NCI-H510A treated with DMSO at 0.1 percent for 48 hours (cell line): ENCODE results near the gene LAMTOR4.

Source experiments
- DNase-seq: peaks from one replicate; lab custom pipeline; 2025; lab: John Stamatoyannopoulos, UW

Gene LAMTOR4

GRCh38 chr7:100148559-100149328 is at the start of gene LAMTOR4:
Gene LAMTOR4, plus strand, starts transcription at chr7:100148918. Its CDS starts 55 bp downstream, at chr7:100148973.
- peak; percentile 94 for DNase-seq

- DNase-seq = no peak
These were observed 49.3 kb upstream of the LAMTOR4 start for GRCh38 chr7:100099452-100099851.

DNA sequence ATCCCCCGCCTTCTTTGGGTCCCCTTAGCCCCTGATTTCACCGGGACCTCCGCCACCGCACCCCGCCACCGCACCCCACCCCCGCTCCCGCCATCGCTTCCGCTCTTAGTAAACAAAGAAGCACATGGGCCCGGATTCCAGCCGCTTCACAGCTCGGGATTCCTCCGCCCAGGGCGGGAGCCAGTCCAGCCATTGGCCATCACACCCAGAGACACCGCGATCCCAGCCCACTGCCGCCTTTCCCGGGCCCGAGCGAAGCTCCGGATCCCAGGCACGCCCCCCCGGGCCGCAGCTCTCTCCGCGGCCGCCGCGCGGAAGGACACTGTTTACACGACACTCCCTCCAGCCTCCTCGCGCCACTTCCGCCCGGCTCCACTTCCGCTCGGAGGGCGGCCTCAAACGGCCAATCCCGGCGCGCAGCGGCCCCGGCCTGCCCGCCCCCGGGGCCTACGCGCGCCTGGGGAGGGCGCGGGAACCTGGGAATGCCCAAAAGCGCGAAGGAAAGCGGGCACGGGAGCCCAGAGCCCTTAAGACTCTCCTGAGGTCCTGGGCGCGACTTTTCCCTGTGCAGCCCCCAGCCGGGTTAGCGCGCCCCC is 48.2 kb upstream of the LAMTOR4 start:
- peak; percentile 75 for DNase-seq

- peak; percentile 91 for DNase-seq
These were observed 47.5 kb upstream of the LAMTOR4 start, which contains the start of the genes AP4M1 and MCM7 for GRCh38 chr7:100101016-100101862. Gene AP4M1, plus strand, starts transcription at chr7:100101643. Its CDS starts 72 bp downstream, at chr7:100101715. Gene MCM7, minus strand, starts transcription at chr7:100101397. Its CDS starts 103 bp downstream, at chr7:100101294.

- DNase-seq = no peak
These were observed 45.5 kb upstream of the LAMTOR4 start for GRCh38 chr7:100102950-100103840.

DNA sequence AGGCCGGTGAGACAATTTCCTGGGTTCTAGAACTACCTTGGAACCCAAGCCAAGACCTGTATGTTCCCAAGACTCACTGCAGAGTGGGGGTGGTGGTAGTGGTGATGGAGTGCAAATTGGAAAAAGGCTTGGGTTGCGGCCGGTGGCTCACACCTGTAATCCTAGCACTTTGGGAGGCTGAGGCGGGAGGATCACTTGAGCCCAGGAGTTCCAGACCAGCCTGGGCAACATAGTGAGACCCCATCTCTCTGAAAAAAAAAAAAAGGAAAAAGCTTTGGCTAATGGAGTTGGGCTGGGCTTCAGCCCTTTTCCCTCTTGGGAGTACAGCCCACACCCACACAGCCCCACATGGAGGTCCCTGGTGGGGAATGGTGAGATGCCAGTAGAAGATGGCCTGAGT is 43.2 kb upstream of the LAMTOR4 start:
- no peak for DNase-seq

GRCh38 chr7:100106633-100107032 is 42.1 kb upstream of the LAMTOR4 start:
- no peak for DNase-seq

- DNase-seq = no peak
These were observed 41.5 kb upstream of the LAMTOR4 start for GRCh38 chr7:100107125-100107737.

DNA sequence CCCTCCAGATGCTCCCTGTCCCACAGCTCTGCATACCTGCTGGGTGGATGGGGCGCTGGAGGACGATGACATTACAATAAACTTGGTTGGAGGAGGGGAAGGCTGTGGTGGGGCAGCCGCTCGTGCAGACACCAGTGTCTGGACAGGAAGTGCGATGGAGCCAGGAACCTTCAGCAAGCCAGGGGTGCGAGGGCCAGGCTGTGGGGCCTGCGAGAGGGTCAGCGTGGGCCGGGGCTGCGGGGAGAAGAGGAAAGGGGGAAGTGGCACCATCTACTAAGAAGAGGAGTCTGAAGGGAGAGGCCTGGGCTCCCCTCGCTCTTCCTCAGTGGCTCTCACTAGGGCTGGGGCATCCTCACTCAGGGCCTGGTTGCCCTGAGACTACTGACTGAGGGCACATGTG is 40.8 kb upstream of the LAMTOR4 start:
- no peak for DNase-seq

- DNase-seq = no peak
These were observed 39.1 kb upstream of the LAMTOR4 start for GRCh38 chr7:100109521-100110163.

DNA sequence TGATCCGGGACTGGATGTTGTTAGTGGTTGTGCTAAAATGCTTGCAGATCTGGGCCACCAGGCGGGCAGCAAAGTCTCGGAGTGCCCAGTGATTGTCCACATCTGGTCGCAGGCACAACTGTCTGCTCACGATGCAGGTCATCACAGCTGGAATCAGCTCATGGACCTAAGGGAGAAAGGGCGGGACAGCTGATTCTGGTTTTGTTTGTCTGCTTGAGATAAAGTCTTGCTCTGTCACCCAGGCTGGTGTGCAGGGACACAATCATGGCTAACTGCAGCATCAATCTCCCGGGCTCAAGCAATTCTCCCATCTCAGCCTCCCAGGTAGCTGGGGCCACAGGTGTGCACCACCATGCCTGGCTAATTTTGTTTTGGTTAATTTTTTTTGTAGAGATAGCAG is 37.6 kb upstream of the LAMTOR4 start:
- no peak for DNase-seq

DNA sequence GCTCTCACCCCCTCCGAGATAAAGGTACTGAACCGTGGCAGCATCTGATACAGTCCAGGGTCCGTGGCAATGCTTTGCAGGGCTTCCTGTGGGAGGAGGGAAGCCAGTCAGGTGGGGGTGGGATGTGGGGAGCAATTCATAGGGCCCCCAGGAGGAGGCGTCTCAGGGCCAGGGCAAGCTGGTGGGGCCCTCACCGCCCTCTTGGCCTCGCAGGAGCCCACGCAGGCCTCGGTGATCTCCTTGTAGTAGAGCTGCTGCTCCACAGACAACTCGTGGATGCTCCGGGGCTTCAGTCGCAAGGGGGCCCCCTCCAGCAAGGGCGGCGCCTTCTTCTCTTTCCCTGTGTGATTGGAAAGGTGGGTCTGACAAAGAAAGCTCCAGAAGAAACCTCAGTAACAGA is 36.8 kb upstream of the LAMTOR4 start:
- no peak for DNase-seq

DNA sequence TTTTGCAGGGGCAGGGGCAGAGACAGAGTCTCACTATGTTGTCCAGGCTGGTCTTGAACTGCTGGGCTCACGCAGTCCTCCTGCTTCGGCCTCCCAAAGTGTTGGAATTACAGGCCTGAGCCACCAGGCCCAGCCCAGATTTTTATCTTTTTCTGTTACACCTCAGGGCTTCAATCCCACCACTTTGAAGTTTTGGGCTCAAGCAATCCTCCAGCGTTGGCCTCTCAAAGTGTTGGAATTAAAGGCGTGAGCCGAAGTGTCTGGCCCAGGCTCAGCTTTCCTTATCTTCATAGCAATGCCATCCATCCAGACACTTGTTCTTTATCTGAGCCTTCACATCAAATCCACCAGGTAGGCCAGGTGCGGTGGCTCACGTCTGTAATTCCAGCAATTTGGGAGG is 33.7 kb upstream of the LAMTOR4 start:
- DNase-seq = no peak

- DNase-seq = no peak
These were observed 30.2 kb upstream of the LAMTOR4 start for GRCh38 chr7:100118388-100119071.

- peak; percentile 89 for DNase-seq
These were observed 29.4 kb upstream of the LAMTOR4 start, which contains the start of the genes CNPY4 and TAF6 for GRCh38 chr7:100119072-100119969. Gene CNPY4, plus strand, starts transcription at chr7:100119634. Its CDS starts 111 bp downstream, at chr7:100119745. Gene TAF6, minus strand, starts transcription at chr7:100119358. Its CDS starts 5,149 bp downstream, at chr7:100114209.

DNA sequence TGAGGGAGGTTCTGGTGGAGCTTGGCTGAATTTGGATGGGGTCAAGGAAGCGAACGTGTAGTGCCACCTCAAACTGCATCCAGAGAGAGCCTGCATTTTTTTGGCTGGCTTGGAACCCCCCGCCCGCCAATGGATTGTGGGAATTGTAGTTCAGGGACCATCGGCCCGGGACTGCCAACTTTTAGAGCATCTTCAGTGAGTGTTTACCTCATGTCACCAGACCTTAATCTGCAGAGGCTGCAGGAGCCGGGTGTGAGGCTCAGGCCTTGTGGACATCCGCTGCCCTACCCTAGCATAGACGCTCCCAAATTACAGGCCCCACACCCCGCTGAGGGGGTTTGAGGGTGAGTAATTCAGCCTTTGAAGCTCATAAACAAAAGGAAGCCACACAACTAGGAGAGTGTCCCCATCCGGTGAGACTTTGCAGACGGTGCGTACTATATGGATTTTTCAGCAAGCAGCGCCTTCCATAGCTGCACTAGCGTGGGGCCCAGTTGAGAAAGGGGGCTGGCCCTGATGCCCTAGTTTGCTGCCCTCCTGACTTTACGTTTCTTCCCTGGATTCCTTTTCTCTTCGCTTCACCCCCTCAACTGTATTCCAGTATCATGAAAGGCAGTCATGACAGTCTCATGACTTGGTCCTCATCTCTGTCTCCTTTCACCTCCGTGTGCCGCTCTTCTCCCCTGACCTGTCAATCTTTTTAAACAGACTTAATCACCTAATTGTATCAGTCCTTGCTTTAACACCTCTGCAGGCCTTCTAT is 28.6 kb upstream of the LAMTOR4 start:
- peak; percentile 5 for DNase-seq

DNA sequence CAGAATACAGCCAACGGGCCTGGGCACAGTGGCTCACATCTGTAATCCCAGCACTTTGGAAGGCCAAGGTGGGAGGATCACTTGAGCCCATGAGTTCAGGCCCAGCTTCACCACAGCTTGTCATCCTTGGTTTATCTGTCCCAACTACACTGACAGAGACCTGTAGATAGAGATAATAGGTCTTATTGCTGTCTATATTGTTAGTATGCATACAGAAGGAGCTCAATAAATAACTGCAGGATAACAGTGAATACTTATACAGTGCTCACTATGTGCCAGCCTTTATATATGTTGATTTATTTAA is 28.0 kb upstream of the LAMTOR4 start:
- no peak for DNase-seq

DNA sequence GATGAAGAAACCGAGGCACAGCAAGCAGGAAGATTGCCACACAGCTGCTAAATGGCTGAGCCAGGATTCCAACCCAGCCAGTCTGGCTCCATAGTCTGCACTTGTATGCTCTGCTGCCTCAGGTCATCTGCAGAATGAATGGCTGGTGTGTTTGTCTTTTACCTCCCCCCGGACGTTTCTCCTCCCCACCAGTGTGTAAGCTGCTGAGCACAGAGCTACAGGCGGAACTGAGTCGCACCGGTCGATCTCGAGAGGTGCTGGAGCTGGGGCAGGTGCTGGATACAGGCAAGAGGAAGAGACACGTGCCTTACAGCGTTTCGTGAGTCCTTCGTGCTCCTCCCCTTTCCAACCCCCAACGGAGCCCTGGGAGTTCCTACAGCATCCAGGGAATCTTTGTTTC is 26.7 kb upstream of the LAMTOR4 start:
- peak; percentile 85 for DNase-seq
